HL-60 (cell line): ENCODE measurements around the gene OR7D2.

ENCODE experiments used
- DNase-seq, 2 experiments: peaks; one replicate each; pipeline ENCODE4 v3.0.0-alpha.2; 2010 to 2020; ENCODE audit warnings: low read depth in 1 of 2, low spot score in 1 of 2
- H3K27ac ChIP-seq: fragments of 250-450 bp; sonication (Bioruptor Pico); replicated peaks from 2 replicates; pipeline ENCODE4 v1.5.1; 2020; ENCODE audit warnings: mild to moderate bottlenecking, moderate library complexity
- H3K27me3 ChIP-seq: fragments of 250-450 bp; sonication (Bioruptor Pico); 2 replicates; pipeline ENCODE4 v1.5.1; 2021; ENCODE audit warnings: mild to moderate bottlenecking, moderate library complexity; ENCODE audit not compliant: insufficient read depth, poor library complexity, severe bottlenecking
- H3K4me3 ChIP-seq: replicated peaks from 2 replicates; pipeline ENCODE4 v1.5.1; 2011; ENCODE audit warnings: mild to moderate bottlenecking, control low read depth, low read length; ENCODE audit not compliant: insufficient read depth
- CTCF ChIP-seq: IDR thresholded peaks from one replicate; pipeline ENCODE4 v1.5.1; 2011; ENCODE audit warnings: low read length, control low read depth, inconsistent platforms; ENCODE audit not compliant: insufficient read depth
- GABPA ChIP-seq: IDR thresholded peaks from 2 replicates; pipeline ENCODE4 v1.6.1; 2012; ENCODE audit warnings: low read depth
- POLR2AphosphoS5 ChIP-seq: IDR thresholded peaks from 2 replicates; pipeline ENCODE4 v1.6.1; 2012; ENCODE audit warnings: low read depth
- REST ChIP-seq: IDR thresholded peaks from 2 replicates; pipeline ENCODE4 v1.6.1; 2012; ENCODE audit warnings: low read depth; ENCODE audit not compliant: insufficient replicate concordance
- SPI1 ChIP-seq: IDR thresholded peaks from 2 replicates; pipeline ENCODE4 v1.6.1; 2012; ENCODE audit warnings: low read depth, mild to moderate bottlenecking, borderline replicate concordance

Gene OR7D2

GRCh38 chr19:9155591-9155990 lies 23.2 kb upstream of the OR7D2 start:
- Histone ChIP-seq H3K27ac (no peak overlapping the region), H3K4me3 (no peak overlapping the region), H3K27me3 (no peaks in the 10 kb centered on the region)
- no peak for TF ChIP-seq SPI1
- no peak for TF ChIP-seq POLR2AphosphoS5
- TF ChIP-seq REST: no peak
- TF ChIP-seq CTCF: no peak
- TF ChIP-seq GABPA: no peak
- no peak for DNase-seq

- H3K27ac ChIP-seq: no peak overlapping the region
- H3K27me3 ChIP-seq: no peaks in the 10 kb centered on the region
- no peak overlapping the region for H3K4me3 ChIP-seq
- TF ChIP-seq SPI1 (no peak), CTCF (no peak), REST (no peak), POLR2AphosphoS5 (no peak), GABPA (no peak)
- no peak for DNase-seq
Observed at GRCh38 chr19:9156304-9156703, 22.5 kb upstream of the OR7D2 start.

- no peak overlapping the region for H3K4me3 ChIP-seq
- no peak overlapping the region for H3K27ac ChIP-seq
- DNase-seq: no peak
- TF ChIP-seq REST: no peak
- no peak for TF ChIP-seq POLR2AphosphoS5
- no peak for TF ChIP-seq GABPA
- TF ChIP-seq CTCF: no peak
- TF ChIP-seq SPI1: no peak
- H3K27me3 ChIP-seq: no peaks in the 10 kb centered on the region
Observed at GRCh38 chr19:9159891-9160290, 18.9 kb upstream of the OR7D2 start.
